Measurements from ENCODE around the gene AGRN. TPM values are rescaled to one million over a fixed set of nuclear protein-coding genes. Genes with fewer than 3 reads are reported as not detected.
"Not testable (repeated sequence)": the region's sequence is repeated elsewhere in the genome, so short reads cannot be mapped to it uniquely, and the experiment has no call there.

AGRN gene
- total RNA-seq, 1 experiment from 2014 or later, result 894 TPM

DNA sequence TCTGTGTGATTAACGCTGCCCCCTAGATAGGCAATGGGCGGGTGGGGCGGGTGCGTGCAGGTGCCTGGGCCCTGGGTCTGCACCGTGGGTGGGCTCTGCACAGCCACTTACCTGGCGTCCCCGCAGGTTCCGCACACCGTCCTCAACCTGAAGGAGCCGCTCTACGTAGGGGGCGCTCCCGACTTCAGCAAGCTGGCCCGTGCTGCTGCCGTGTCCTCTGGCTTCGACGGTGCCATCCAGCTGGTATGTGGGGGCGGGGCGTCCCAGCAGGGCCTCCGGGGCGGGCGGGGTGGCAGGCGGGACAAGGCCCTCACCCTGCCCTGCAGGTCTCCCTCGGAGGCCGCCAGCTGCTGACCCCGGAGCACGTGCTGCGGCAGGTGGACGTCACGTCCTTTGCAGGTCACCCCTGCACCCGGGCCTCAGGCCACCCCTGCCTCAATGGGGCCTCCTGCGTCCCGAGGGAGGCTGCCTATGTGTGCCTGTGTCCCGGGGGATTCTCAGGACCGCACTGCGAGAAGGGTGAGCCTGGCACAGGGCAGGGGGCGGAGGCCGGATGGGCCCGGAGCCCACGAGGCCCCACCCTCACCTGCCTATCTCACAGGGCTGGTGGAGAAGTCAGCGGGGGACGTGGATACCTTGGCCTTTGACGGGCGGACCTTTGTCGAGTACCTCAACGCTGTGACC, 31.3 kb downstream of the AGRN start:
- DNase-seq (ENCODE audit: low spot score), result no peak

DNA sequence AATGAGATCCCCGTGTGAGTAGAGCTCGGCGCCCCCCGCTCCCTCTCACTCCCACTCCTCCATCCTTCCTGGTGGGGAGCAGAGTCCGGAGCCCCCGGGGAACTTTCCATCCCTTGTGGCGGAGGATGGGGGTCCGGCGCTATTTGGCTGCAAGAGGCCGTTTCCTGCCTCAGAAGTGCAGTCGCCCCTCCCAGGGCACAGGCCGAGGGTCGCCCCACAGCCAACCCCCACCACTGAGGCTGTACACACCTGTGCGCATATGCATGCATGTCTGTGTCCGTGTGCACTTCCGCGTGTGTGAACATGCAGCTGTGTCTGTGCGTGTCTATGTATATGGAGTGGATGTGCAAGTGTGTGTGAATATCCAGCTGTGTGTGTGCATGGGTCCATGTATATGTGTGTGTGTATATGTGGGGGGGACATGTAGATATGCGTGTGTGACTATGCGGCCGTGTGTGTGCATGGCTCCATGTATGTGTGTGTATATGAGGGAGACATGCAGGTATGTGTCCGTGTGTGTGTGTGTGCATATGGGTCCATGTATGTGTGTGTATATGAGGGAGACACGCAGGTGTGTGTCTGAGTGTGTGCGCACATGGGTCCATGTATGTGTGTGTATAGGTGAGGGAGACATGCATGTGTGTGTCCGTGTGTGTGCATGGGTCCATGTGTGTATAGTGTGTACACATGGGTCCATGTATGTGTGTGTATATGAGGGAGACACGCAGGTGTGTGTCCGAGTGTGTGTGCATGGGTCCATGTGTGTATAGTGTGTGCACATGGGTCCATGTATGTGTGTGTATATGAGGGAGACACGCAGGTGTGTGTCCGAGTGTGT, 32.3 kb downstream of the AGRN start:
- DNase-seq (ENCODE audit: low spot score), result no peak

DNA sequence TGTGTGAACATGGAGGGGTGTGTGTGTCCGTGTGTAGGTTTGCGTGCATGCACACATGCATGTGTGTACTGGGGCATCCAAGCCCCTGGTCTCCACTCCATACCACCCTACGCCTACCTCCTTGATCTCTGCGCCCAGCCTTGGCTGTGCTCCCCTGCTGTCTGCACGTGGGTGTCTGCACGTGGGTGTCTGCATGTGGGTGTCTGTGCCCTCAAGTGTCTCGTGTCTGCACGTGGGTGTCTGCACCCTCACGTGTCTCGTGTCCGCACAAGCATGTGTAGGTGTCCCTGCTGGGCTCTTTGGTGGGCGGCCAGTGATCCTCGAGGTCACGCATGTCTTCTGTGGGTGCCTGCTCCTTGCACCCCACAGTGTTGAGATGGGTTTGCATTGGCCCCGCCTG, 33.1 kb downstream of the AGRN start:
- DNase-seq (ENCODE audit: low spot score), result no peak

DNA sequence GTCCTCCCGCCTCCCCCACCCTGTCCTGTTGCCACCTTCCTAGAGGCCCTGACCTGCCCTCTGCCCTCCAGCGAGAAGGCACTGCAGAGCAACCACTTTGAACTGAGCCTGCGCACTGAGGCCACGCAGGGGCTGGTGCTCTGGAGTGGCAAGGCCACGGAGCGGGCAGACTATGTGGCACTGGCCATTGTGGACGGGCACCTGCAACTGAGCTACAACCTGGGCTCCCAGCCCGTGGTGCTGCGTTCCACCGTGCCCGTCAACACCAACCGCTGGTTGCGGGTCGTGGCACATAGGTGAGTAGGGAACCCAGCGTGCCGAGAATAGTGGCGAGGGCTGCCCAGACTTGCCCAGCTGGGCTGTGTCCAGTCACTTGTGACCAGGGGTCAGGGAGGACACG, 33.8 kb downstream of the AGRN start:
- DNase-seq (ENCODE audit: low spot score), result no peak

DNA sequence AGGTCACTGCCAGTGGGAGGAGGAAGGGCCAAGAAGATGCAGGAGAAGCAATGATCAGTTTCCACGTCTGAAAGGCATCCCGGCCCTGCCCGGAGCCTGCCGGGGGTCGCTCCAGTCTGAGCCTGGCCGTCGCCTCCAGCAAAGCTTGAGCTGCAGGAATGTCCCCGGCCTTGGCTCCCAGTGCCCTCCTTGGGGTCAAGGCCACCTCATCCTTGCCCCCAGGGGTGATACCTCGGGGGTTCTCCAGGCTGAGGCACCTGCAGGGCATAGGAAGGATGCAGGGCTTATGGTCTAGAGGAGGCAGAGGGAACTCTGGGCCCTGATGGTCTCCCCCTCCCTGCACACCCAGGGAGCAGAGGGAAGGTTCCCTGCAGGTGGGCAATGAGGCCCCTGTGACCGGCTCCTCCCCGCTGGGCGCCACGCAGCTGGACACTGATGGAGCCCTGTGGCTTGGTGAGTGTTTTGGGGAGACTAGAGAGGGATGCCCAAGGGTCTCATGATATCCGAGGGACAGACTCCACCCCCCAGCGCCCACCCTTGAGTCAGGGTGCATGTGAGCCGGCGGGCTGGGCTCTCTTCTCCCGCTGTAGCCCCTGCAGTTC, 34.3 kb downstream of the AGRN start:
- DNase-seq (ENCODE audit: low spot score), result no peak

DNA sequence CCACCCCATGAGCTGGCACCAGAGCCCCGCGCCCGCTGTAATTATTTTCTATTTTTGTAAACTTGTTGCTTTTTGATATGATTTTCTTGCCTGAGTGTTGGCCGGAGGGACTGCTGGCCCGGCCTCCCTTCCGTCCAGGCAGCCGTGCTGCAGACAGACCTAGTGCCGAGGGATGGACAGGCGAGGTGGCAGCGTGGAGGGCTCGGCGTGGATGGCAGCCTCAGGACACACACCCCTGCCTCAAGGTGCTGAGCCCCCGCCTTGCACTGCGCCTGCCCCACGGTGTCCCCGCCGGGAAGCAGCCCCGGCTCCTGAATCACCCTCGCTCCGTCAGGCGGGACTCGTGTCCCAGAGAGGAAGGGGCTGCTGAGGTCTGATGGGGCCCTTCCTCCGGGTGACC, 35.1 kb downstream of the AGRN start:
- DNase-seq (ENCODE audit: low spot score), result no peak

DNA sequence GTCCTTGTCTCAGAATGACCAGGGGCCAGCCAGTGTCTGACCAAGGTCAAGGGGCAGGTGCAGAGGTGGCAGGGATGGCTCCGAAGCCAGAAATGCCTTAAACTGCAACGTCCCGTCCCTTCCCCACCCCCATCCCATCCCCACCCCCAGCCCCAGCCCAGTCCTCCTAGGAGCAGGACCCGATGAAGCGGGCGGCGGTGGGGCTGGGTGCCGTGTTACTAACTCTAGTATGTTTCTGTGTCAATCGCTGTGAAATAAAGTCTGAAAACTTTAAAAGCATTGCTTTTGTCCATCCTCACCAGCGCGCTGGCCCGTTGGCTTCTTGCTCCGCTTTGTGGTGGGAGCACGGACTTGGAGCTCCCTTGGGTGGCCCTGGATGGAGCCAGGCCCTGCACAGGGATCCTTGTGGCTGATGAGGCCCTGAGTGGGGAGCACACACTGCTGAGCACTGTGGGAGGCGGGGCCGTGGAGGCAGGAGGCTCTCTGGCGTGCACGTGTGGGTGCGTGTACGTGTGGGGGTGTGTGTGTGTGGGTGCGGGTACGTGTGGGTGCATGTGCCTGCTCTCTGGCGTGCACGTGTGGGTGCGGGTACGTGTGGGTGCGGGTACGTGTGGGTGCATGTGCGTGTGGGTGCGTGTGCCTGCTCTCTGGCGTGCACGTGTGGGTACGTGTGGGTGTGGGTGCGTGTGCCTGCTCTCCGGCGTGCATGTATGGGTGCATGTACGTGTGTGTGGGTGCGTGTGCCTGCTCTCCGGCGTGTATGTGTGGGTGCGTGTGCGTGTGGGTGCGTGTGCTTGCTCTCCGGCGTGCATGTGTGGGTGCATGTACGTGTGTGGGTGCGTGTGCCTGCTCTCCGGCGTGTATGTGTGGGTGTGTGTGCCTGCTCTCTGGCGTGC, 36.2 kb downstream of the AGRN start:
- DNase-seq (ENCODE audit: low spot score), result no peak

DNA sequence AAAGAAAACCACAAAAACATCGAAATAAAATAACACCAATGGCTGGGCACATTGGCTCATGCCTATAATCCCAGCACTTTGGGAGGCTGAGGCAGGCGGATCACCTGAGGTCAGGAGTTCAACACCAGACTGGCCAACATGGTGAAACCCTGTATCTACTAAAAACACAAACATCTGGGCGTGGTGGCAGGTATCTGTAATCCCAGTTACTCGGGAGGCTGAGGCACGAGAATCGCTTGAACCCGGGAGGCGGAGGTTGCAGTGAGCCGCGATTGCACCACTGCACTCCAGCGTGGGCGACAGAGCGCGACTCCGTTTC, 37.8 kb downstream of the AGRN start:
- not testable (repeated sequence) for DNase-seq (ENCODE audit: low spot score)

DNA sequence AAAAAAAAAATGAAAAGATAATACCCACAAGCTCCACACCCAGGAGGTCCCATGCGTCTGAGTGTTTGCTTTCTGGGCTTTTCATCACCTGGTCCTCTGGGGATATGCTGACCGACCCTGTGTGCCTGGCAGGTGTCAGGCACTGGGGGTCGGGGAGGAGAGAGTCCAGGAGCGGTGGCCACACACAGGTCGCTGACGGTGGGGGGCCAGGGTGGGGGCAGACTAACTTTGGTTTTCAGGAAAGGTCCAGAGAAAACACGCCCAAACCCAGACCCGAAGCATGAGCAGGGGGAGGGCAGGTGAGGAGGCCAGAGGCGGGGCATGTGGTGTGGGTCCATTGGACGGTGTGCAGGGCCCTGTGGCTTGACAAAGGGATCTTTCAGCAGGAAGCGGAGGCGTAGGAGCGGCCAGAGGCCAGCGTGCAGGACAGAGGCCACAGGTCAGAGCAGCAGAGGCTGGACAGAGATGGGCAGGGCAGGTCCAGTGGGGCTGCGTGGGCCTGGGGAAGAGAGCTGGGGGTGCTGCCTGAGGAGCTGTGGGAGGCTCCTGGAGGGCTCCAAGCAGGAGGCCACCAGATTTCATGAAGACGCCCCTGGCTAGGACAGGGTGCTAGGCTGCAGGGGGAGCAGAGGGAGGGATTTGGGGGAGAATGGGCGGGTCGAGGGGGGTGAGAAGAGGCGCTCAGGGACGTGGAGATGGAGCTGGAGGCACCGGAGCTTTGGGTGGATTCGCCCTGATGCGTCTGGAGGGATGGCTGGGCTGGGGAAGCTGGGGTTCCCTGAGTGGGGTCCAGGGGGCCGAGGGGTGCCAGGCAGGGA, 38.4 kb downstream of the AGRN start:
- peak; percentile 73 for DNase-seq (ENCODE audit: low spot score)

DNA sequence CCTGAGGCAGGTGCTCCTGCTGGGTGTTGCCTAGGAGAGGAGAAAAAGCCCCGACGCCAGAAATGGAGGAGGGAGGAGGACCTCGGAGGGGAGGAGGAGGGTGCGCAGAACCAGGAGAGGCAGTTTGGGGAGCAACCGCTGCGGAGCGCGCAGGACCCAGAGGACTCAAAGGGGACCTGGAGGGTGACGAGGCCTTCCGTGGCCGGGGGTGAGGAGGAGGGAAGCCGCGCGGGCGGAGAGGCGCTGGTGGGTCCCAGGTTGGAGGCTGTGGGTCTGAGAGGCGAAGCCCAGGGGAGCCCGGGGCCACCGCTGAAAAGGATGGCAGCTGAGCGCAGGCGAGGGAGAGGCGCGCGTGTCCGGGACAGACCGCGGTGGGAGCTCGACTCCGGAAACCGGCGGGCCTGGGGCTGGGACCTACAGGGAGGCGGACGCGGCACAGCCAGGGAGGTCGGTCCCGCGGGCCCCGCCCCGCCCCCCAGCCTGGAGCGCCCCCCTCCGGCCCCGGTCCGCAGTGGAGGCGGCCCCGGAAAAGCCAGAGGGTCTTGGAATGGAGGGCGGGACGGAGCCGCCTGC, 39.1 kb downstream of the AGRN start:
- no peak for DNase-seq (ENCODE audit: low spot score)

DNA sequence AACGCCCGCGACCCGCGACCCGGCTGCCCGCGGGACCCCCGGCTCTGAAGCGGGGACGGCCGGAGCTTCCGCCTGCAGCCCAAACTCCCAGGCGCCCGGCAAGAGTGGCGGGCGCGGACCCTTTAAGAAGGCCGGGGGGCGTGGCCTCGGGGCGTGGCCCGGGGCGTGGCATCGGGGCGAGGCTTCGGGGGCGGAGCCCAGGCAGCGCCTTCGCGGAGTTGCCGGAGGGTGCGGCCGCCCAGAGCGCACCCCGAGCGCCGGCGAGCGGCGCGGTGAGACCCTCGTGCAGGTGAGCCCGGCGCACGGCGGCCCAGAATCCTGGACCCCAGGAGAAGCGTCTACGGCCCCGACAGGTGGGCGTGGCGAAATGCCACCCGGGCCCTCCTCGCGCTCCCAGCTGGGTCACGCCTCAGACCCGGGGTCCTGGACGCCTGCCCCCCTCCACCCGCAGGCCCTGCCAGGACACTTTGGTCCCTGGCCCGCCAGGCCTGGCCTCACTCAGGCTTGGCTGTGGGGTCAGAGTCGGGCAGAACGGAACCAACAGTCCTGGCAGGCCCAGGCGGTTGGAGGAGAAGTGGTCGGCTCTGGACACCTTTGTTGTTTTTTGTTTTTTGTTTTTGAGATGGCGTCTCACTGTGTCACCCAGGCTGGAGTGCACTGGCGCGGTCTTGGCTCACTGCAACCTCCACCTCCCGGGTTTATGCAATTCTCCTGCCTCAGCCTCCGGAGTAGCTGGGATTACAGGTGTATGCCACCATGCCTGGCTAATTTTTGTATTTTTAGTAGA, 39.8 kb downstream of the AGRN start:
- DNase-seq (ENCODE audit: low spot score), result peak; percentile 83

DNA sequence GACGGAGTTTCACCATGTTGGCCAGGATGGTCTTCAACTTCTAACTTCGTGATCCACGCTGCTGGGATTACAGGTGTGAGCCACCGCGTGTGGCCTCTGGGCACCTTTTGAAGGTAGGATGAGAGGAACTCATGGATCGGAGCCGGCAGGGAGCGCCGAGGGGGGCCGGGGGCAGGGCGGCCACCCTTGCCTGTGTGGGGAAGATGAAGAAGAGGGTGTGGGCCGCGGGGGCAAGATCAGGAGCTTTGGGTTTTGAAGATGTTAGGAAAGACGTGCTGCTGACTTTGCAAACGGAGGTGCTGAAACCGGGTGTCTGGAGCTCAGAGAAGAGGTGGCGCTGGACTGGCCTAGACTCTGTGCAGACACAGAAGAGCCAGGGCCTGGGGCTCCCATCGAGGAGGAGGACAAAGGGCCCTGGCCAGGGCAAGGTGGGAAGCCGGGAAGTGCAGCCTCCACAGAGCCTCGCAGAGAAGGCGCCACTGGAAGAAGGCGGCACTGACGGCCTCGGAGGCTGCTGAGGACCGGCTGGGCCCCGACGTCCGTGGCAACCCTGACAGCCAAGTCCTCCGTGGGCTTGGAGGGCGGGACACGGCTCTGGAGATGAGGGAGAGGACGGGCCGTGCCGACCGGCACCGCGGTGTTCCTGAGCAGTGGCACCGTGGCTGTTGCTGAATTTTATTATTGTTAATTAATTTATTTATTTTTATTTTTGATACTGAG, 40.5 kb downstream of the AGRN start:
- DNase-seq (ENCODE audit: low spot score), result no peak

DNA sequence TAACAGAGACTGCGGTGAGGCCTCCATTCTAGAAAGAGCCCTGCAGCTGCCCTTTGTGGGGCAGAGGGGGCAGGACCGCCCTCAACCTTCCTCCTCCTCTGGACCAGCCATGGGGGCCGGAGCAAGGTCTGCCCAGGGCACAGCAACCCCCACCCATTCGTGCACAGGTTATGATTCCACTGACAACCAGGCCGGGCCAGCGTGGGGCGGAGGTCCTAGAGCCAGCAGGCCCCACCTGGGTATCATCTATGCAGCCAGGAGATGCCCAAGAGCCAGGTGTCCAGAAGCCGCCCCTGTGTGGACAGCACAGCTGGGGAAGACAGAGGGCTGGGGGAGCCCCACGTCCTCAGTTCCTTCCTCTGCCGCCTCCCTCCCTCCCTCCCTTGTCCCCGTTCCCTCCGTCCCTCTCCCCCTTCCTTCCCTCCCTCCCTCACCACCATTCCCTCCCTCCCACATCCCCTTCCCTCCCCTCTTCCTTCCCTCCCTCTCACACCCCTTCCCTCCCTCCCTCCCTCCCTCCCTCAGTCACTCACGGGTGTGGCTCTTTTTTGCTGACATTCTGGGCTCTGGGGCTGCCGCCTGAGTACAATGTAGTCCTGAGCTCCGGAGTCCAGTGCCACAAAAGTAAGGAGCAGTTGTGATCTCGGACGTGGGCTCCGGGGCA, 41.9 kb downstream of the AGRN start:
- no peak for DNase-seq (ENCODE audit: low spot score)

DNA sequence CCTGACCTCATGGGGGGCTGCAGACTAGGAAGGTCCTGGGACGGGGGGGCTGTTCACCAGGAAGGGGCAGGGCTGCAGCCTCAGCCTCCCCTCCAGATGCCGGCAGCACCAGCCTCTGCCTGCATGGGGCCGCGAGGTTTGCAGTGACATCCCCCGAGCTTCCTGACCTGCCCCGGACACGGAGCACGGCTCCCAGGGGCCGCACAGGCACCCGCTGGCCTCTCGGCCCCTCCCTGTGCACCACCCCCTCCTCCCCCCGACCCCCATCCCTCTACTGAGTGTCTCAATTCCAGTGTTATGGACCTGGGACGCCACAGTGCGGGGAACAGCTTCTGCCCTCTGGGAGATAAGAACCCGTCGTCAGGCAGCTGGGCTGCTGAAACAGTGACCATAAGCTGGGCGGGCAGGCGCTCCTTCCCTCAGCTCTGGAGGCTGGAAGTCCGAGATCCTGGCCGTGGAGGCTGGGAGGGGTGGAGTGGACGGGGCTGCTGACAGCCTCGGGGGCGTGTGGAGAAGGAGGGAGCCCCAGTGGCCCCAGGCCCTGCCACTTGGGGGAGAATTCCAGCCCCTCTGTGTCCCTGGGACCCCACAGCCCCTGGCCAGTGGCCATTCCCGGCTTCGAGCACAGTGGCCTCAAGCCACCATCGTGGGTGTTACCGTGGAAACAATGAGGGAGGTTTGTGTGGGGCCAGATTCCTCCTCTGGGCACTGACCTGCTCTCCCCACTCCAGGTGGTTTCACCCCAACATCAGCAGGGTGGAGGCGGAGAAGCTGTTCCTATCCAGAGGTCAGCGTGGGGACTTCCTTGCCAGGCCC, 42.6 kb downstream of the AGRN start:
- no peak for DNase-seq (ENCODE audit: low spot score)

DNA sequence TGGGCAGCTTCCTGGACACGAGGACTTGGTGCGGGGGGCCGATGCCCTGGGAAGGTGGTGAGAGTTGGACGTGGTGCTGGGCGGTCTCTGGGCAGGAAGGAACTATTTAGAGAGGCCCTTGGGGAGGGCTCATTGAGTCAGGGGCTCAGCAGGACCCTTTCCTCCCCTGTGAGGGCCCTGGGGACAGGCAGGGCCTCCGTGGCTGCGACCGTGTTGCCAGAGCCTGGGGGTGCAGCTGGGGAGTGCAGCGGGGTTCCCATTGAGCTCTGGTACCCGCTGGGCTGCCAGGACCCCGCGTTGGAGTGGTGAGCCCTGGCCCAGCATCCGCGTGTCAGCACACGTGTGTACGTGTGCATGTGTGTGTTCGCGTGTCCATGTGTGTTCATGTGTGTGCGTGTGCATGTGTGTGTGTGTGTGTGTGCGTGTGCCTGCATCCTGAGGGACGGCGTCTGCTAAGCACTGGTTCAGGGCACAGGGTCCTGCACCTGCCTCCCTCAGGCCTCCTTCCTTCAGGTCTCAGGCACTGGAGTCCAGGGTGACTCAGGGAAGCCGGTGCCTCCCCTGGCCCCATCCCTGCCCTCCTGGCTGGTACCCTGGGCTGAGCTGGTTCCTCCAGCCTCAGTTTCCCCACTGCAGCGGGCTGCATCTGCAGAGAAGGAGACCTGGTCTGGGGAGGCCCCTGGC, 43.5 kb downstream of the AGRN start:
- DNase-seq (ENCODE audit: low spot score), result no peak

DNA sequence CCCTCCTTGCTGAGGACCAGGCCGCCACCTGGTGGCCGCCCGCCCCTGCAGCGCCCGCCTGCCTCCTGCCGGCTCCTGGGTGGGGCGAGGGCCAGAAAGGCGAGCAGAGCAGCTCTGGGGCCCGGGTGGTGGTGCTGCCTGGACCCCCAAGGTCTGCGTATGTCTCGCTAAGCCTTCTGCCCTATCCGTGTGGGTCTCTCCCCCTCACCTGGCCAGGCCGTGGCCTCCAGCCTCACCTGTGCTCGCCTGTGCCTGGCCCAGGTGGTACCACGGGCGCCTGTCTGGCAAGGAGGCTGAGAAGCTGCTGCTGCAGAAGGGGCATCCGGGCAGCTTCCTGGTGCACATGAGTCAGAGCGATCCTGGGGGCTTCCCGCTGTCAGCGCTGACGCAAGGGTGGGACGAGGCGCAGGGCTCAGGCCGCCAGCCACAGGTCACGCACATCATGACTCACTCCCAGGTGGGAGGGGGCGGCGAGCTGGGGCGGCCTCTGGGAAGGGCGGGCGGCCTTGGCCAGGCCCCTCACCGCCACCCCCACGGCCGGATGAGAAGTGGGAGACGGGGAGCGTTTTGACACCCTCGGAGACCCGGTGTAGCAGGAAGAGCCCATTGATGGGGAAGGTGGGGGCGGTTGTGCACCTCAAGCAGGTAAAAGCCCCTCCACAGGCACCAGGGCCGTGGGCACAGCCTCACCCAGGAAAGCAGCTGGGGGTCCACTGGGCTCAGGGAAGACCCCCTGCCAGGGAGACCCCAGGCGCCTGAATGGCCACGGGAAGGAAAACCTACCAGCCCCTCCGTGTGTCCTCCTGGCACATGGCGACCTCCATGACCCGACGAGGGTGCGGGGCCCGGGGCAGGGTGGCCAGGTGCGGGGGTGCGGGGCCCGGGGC, 44.3 kb downstream of the AGRN start:
- peak; percentile 79 for DNase-seq (ENCODE audit: low spot score)
